ENCODE measurements around the gene PTPN9.

DNA sequence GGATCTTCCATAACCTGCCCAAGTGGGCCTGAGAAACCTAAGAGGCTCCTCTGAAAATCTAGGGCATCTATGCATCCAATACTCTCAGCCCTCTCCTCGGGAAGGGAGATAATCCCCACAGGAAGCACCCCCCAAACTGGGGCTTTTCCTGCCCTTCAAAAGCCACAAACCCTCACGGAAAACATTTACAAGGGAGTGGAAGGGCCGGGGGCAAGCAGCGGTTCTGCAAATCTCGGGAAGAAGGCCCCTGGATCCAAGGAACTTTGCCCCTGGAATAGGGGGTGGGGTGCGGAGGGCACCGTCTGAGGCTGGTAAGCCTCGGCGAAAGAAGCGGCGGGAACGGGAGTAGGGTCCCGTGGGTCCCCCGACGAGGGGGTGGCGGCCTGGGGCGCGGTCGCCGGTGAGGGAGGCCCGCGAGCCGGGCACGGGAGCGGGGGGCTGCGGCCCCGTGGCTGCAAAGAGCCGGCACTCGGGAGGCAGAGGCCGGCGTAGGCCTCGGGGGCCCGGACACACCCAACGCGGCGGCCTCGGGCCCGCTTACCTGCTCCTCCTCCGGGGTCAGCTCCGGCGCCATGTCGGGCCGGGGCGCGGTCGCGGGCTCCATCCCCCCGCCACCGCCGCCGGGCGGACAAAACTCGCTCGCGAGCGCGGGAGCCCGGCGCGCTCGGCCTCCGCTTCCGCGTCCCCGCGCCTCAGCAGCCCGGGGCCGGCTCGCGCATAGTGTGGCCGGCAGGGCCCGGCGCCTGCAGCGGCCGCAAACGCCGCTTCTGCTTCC lies 755 bp downstream of the PTPN9 start:
- TF ChIP-seq, protein P1, sequence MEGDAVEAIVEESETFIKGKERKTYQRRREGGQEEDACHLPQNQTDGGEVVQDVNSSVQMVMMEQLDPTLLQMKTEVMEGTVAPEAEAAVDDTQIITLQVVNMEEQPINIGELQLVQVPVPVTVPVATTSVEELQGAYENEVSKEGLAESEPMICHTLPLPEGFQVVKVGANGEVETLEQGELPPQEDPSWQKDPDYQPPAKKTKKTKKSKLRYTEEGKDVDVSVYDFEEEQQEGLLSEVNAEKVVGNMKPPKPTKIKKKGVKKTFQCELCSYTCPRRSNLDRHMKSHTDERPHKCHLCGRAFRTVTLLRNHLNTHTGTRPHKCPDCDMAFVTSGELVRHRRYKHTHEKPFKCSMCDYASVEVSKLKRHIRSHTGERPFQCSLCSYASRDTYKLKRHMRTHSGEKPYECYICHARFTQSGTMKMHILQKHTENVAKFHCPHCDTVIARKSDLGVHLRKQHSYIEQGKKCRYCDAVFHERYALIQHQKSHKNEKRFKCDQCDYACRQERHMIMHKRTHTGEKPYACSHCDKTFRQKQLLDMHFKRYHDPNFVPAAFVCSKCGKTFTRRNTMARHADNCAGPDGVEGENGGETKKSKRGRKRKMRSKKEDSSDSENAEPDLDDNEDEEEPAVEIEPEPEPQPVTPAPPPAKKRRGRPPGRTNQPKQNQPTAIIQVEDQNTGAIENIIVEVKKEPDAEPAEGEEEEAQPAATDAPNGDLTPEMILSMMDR (optimal IDR thresholded peaks at IDR 0.05 in 1 of 3, IDR thresholded peaks at IDR 0.05 in 1 of 3, conservative IDR thresholded peaks at IDR 0.05 in 1 of 3; ENCODE audit: extremely low read depth in 1 of 3, insufficient read depth in 2 of 3, low read length in 3 of 3): no peak
- no peak for TF ChIP-seq EZH2 (IDR thresholded peaks at IDR 0.05; ENCODE audit: low read length)

Data from keratinocyte (primary cell).